CD14-positive monocyte (primary cell): ENCODE measurements around the gene MSL1. TPM values are rescaled to one million over a fixed set of nuclear protein-coding genes. Genes with fewer than 3 reads are reported as not detected.

ENCODE experiments used
- DNase-seq, 3 donors: peaks; one replicate each; pipeline ENCODE4 v3.0.0-alpha.2; 2011 to 2022
- H2AFZ ChIP-seq: 2 replicates; pipeline ENCODE4 v1.6.0; 2012; ENCODE audit warnings: mild to moderate bottlenecking, low read depth, low read length, inconsistent platforms; ENCODE audit not compliant: insufficient read depth, poor library complexity, severe bottlenecking
- H3K27ac ChIP-seq, 2 donors: 1 replicate in 1 of 2; 2 replicates in 1 of 2; pipeline ENCODE4 v1.5.1; 2012 to 2013; ENCODE audit warnings: low read length in 2 of 2, control low read depth in 1 of 2, inconsistent platforms in 1 of 2, low read depth in 1 of 2, mild to moderate bottlenecking in 1 of 2
- H3K27me3 ChIP-seq, 2 donors: one replicate each; pipeline versions ENCODE4 v1.6.0 to v1.6.1; 2011 to 2013; ENCODE audit warnings: low read length in 2 of 2; ENCODE audit not compliant: control insufficient read depth in 2 of 2, insufficient read depth in 2 of 2
- H3K36me3 ChIP-seq, 2 donors: replicated peaks in 1 of 2; 1 replicate in 1 of 2; 2 replicates in 1 of 2; pipeline versions ENCODE4 v1.5.1 to v1.6.1; 2012 to 2013; ENCODE audit warnings: low read length in 2 of 2, control low read depth in 1 of 2, inconsistent platforms in 1 of 2, mild to moderate bottlenecking in 1 of 2; ENCODE audit not compliant: insufficient read depth in 2 of 2, control insufficient read depth in 1 of 2
- H3K4me1 ChIP-seq, 2 donors: 1 replicate in 1 of 2; 2 replicates in 1 of 2; pipeline versions ENCODE4 v1.5.1 to v1.6.1; 2012 to 2013; ENCODE audit warnings: low read length in 2 of 2, control low read depth in 1 of 2, inconsistent platforms in 1 of 2, mild to moderate bottlenecking in 1 of 2, moderate library complexity in 1 of 2; ENCODE audit not compliant: insufficient read depth in 2 of 2, control insufficient read depth in 1 of 2
- H3K4me2 ChIP-seq: replicated peaks from 2 replicates; pipeline ENCODE3; 2012; ENCODE audit warnings: low read length, moderate library complexity, mild to moderate bottlenecking; ENCODE audit not compliant: poor library complexity, severe bottlenecking; ENCODE audit errors: extremely low read depth
- H3K4me3 ChIP-seq, 3 experiments: fragments of 200-600 bp in 1 of 3; sonication (generic) in 1 of 3; replicated peaks in 1 of 3; 1 replicate in 2 of 3; 2 replicates in 1 of 3; pipeline ENCODE4 v1.5.1; 2011 to 2013; ENCODE audit warnings: low read length in 3 of 3, mild to moderate bottlenecking in 3 of 3, control low read depth in 2 of 3, low read depth in 2 of 3, inconsistent platforms in 1 of 3, moderate library complexity in 1 of 3
- H3K79me2 ChIP-seq: 2 replicates; pipeline ENCODE4 v1.6.0; 2012; ENCODE audit warnings: mild to moderate bottlenecking, control low read depth, inconsistent platforms, low read length, moderate library complexity; ENCODE audit not compliant: insufficient read depth
- H3K9ac ChIP-seq: 2 replicates; pipeline ENCODE4 v1.6.0; 2017; ENCODE audit warnings: low read length, mild to moderate bottlenecking; ENCODE audit not compliant: insufficient read depth, poor library complexity, severe bottlenecking
- H3K9me3 ChIP-seq, 2 donors: replicated peaks in 1 of 2; 1 replicate in 1 of 2; 2 replicates in 1 of 2; pipeline versions ENCODE4 v1.5.1 to v1.6.1; 2012 to 2013; ENCODE audit warnings: low read length in 2 of 2, control low read depth in 1 of 2; ENCODE audit not compliant: control insufficient read depth in 1 of 2, insufficient read depth in 1 of 2
- H4K20me1 ChIP-seq: 2 replicates; pipeline ENCODE4 v1.6.0; 2012; ENCODE audit warnings: mild to moderate bottlenecking, low read length, control low read depth, moderate library complexity; ENCODE audit not compliant: insufficient read depth
- H3K27ac Mint-ChIP-seq, 7 donors: one replicate each; pipeline ENCODE4 v1.8.0; 2020; ENCODE audit warnings: mild to moderate bottlenecking in 7 of 7, mixed read lengths in 7 of 7, moderate library complexity in 6 of 7, inconsistent platforms in 2 of 7
- H3K27me3 Mint-ChIP-seq, 3 donors: one replicate each; pipeline ENCODE4 v1.8.0; 2021 to 2022; ENCODE audit warnings: low read depth in 3 of 3, mild to moderate bottlenecking in 3 of 3, mixed read lengths in 3 of 3, moderate library complexity in 3 of 3, inconsistent platforms in 1 of 3
- H3K36me3 Mint-ChIP-seq, 2 donors: one replicate each; pipeline ENCODE4 v1.8.0; 2020; ENCODE audit warnings: mixed read lengths in 2 of 2, inconsistent platforms in 1 of 2, mild to moderate bottlenecking in 1 of 2
- H3K4me1 Mint-ChIP-seq: one replicate; pipeline ENCODE4 v1.8.0; 2020; ENCODE audit warnings: mild to moderate bottlenecking, mixed read lengths
- H3K4me3 Mint-ChIP-seq, 2 donors: one replicate each; pipeline ENCODE4 v1.8.0; 2020; ENCODE audit warnings: mild to moderate bottlenecking in 2 of 2, mixed read lengths in 2 of 2, moderate library complexity in 1 of 2
- H3K9me3 Mint-ChIP-seq, 7 donors: one replicate each; pipeline ENCODE4 v1.8.0; 2020 to 2022; ENCODE audit warnings: mixed read lengths in 7 of 7, mild to moderate bottlenecking in 6 of 7, moderate library complexity in 6 of 7, inconsistent platforms in 2 of 7
- WGBS: methylation state at CpG from one replicate; pipeline ENCODE4 v1.1.5; 2013; ENCODE audit warnings: missing lambda C conversion rate; ENCODE audit not compliant: insufficient coverage; 5-methylcytosine and 5-hydroxymethylcytosine counted together
- intact Hi-C, 2 donors: fragments of 100-400 bp; cut with micrococcal nuclease; formaldehyde crosslinking; loops; one replicate each; pipeline versions ENCODE4 v1.15.0 to v1.15.1; 2023
- polyA plus RNA-seq, 3 donors: library from polyadenylated mRNA; depleted of rRNA in 1 of 3; unstranded in 2 of 3; stranded (reverse) in 1 of 3; fragments of 300-500 nt in 2 of 3; fragments of >200 nt in 1 of 3; fragmentation: Illumina TruSeq in 2 of 3; gene quantifications; 1 replicate in 2 of 3; 2 replicates in 1 of 3; pipeline ENCODE4 v1.2.3, GENCODE V29; 2012 to 2021
- TF ChIP-seq, protein P1 (sequence below): fragments of 200-600 bp; IDR thresholded peaks from one replicate; pipeline ENCODE4 v1.8.0; 2022; ENCODE audit warnings: antibody characterized with exemption, mild to moderate bottlenecking

MSL1 gene
- polyA plus RNA-seq, 3 donors = 10.0 to 89.2 (median 11.4) TPM

GRCh38 chr17:40087049-40087794 lies 34.5 kb upstream of the MSL1 start:
- Histone ChIP-seq H4K20me1 (no peaks in the 10 kb centered on the region), H3K9me3 (no peaks in the 10 kb centered on the region), H3K79me2 (no peaks in the 10 kb centered on the region), H3K4me2 (no peak overlapping the region), H3K4me1 (no peaks in the 10 kb centered on the region), H3K36me3 (peaks cover 72 to 77% of the 10 kb centered on the region in 2 donors), H3K9ac (no peak overlapping the region), H2AFZ (no peak overlapping the region), H3K27me3 (no peaks in the 10 kb centered on the region), H3K27ac (no peak overlapping the region), H3K4me3 (no peak overlapping the region)
- no peak for DNase-seq
- intact Hi-C loops = no loop called here
- H3K27me3 Mint-ChIP-seq = peaks cover 0 to 1% (median 1%) of the 10 kb centered on the region in 3 donors
- H3K4me3 Mint-ChIP-seq = no peak overlapping the region
- TF ChIP-seq, protein P1, sequence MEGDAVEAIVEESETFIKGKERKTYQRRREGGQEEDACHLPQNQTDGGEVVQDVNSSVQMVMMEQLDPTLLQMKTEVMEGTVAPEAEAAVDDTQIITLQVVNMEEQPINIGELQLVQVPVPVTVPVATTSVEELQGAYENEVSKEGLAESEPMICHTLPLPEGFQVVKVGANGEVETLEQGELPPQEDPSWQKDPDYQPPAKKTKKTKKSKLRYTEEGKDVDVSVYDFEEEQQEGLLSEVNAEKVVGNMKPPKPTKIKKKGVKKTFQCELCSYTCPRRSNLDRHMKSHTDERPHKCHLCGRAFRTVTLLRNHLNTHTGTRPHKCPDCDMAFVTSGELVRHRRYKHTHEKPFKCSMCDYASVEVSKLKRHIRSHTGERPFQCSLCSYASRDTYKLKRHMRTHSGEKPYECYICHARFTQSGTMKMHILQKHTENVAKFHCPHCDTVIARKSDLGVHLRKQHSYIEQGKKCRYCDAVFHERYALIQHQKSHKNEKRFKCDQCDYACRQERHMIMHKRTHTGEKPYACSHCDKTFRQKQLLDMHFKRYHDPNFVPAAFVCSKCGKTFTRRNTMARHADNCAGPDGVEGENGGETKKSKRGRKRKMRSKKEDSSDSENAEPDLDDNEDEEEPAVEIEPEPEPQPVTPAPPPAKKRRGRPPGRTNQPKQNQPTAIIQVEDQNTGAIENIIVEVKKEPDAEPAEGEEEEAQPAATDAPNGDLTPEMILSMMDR = no peak
- no peaks in the 10 kb centered on the region for H3K4me1 Mint-ChIP-seq
- peaks cover 0 to 3% (median 0%) of the 10 kb centered on the region in 7 donors for H3K9me3 Mint-ChIP-seq
- 89% methylated on average over 6 of the region's 6 CpGs for WGBS
- peak overlapping the region in 4 of 7 donors; percentile 57 to 83 (median 78) for H3K27ac Mint-ChIP-seq
- peaks cover 61 to 82% of the 10 kb centered on the region in 2 donors for H3K36me3 Mint-ChIP-seq

DNA sequence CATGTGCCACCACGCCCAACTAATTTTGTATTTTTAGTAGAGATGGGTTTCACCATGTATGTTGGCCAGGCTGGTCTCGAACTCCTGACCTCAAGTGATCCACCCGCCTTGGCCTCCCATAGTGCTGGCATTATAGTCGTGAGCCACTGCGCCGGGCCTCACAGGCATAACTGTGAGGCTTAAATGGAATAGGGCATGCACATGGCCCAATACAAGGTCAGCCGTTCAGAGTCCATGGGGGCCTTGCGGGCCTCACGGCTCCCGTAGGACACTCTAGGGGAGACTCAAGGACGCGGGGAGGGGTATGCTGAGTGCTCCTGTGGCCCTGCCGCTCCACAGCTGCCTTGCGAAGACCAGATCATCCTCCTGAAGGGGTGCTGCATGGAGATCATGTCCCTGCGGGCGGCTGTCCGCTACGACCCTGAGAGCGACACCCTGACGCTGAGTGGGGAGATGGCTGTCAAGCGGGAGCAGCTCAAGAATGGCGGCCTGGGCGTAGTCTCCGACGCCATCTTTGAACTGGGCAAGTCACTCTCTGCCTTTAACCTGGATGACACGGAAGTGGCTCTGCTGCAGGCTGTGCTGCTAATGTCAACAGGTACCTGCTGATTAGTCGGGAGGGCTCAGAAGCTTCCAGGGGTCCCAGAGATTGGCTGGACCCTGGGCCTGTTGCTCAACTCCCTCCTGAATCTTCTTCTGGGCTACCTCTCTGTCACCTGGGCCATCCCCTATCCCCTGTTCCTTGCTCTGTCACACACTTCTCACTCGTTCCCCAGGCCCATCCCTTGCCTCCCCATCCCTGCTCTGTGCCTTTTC lies 33.7 kb upstream of the MSL1 start:
- Histone ChIP-seq H3K4me1 (no peaks in the 10 kb centered on the region), H4K20me1 (no peaks in the 10 kb centered on the region), H3K27ac (no peak overlapping the region), H3K4me3 (no peak overlapping the region), H3K27me3 (no peaks in the 10 kb centered on the region), H3K4me2 (no peak overlapping the region), H3K9ac (no peak overlapping the region), H3K36me3 (peaks cover 75 to 84% of the 10 kb centered on the region in 2 donors), H2AFZ (no peak overlapping the region), H3K9me3 (no peaks in the 10 kb centered on the region), H3K79me2 (no peaks in the 10 kb centered on the region)
- Mint-ChIP-seq H3K27me3 (peaks cover 0 to 1% (median 1%) of the 10 kb centered on the region in 3 donors), H3K4me3 (no peak overlapping the region), H3K9me3 (peaks cover 0 to 3% (median 0%) of the 10 kb centered on the region in 7 donors), H3K36me3 (peaks cover 61 to 91% of the 10 kb centered on the region in 2 donors), H3K4me1 (no peaks in the 10 kb centered on the region), H3K27ac (peak overlapping the region in 2 of 7 donors; percentile 54 to 73)
- WGBS = 97% methylated on average over 28 of the region's 28 CpGs
- TF ChIP-seq, protein P1 = no peak
- intact Hi-C loops = no loop called here
- no peak for DNase-seq
